HEK293 (cell line): ENCODE results near the gene PAAF1.

Source experiments
- AEBP2 ChIP-seq: fragments of 450-650 bp; formaldehyde crosslinking; IDR thresholded peaks from 2 replicates; pipeline ENCODE4 v1.5.1; 2016; ENCODE audit warnings: missing biosample characterization, missing genetic modification characterization, borderline replicate concordance
- CTCF ChIP-seq: fragments of 450-650 bp; formaldehyde crosslinking; IDR thresholded peaks from 2 replicates; pipeline ENCODE4 v1.5.1; 2016; ENCODE audit warnings: missing biosample characterization, missing genetic modification characterization
- FEZF1 ChIP-seq: fragments of 450-650 bp; formaldehyde crosslinking; IDR thresholded peaks from 2 replicates; pipeline ENCODE4 v1.5.1; 2016; ENCODE audit warnings: missing biosample characterization, missing genetic modification characterization
- MEIS1 ChIP-seq: sonication (generic); formaldehyde crosslinking; IDR thresholded peaks from 2 replicates; pipeline ENCODE4 v1.8.1; 2022; ENCODE audit warnings: missing genetic modification reagents, mild to moderate bottlenecking, borderline replicate concordance
- OSR2 ChIP-seq: fragments of 450-650 bp; formaldehyde crosslinking; IDR thresholded peaks from 2 replicates; pipeline ENCODE4 v1.5.1; 2016; ENCODE audit warnings: missing biosample characterization, missing genetic modification characterization
- REST ChIP-seq: fragments of 450-650 bp; formaldehyde crosslinking; IDR thresholded peaks from 2 replicates; pipeline ENCODE4 v1.5.1; 2016; ENCODE audit warnings: missing biosample characterization, missing genetic modification characterization
- SP2 ChIP-seq: fragments of 450-650 bp; formaldehyde crosslinking; IDR thresholded peaks from 2 replicates; pipeline ENCODE4 v1.5.1; 2016; ENCODE audit warnings: missing biosample characterization, missing genetic modification characterization
- ZBTB21 ChIP-seq: fragments of 450-650 bp; formaldehyde crosslinking; IDR thresholded peaks from 2 replicates; pipeline ENCODE4 v1.5.1; 2017; ENCODE audit warnings: missing biosample characterization, missing genetic modification characterization
- ZFP41 ChIP-seq: fragments of 450-650 bp; formaldehyde crosslinking; IDR thresholded peaks from 2 replicates; pipeline ENCODE4 v1.5.1; 2016; ENCODE audit warnings: missing biosample characterization, missing genetic modification characterization, borderline replicate concordance
- ZNF2 ChIP-seq: fragments of 450-650 bp; formaldehyde crosslinking; IDR thresholded peaks from 2 replicates; pipeline ENCODE4 v1.5.1; 2016; ENCODE audit warnings: missing biosample characterization, missing genetic modification characterization
- ZNF350 ChIP-seq: fragments of 450-650 bp; formaldehyde crosslinking; IDR thresholded peaks from 2 replicates; pipeline ENCODE4 v1.5.0; 2017; ENCODE audit warnings: missing biosample characterization, mild to moderate bottlenecking, missing genetic modification characterization
- ZNF362 ChIP-seq: fragments of 450-650 bp; formaldehyde crosslinking; IDR thresholded peaks from 2 replicates; pipeline ENCODE4 v1.5.1; 2016; ENCODE audit warnings: missing biosample characterization, missing genetic modification characterization
- ZNF423 ChIP-seq: fragments of 450-650 bp; formaldehyde crosslinking; IDR thresholded peaks from 2 replicates; pipeline ENCODE4 v1.5.1; 2016; ENCODE audit warnings: missing biosample characterization, missing genetic modification characterization
- ZSCAN5A ChIP-seq: fragments of 450-650 bp; formaldehyde crosslinking; IDR thresholded peaks from 2 replicates; pipeline ENCODE4 v1.5.1; 2016; ENCODE audit warnings: missing biosample characterization, missing genetic modification characterization

- TF ChIP-seq CTCF (tag by site-specific recombination) (no peak), ZFP41 (no peak), ZNF423 (tag by site-specific recombination) (no peak), MEIS1 (CRISPR knock-in tag) (no peak), OSR2 (tag by site-specific recombination) (no peak), ZNF2 (tag by site-specific recombination) (no peak), ZBTB21 (tag by site-specific recombination) (no peak), ZNF350 (no peak), REST (tag by site-specific recombination) (no peak), ZNF362 (no peak), ZSCAN5A (tag by site-specific recombination) (no peak), SP2 (tag by site-specific recombination) (no peak), FEZF1 (tag by site-specific recombination) (no peak), AEBP2 (tag by site-specific recombination) (no peak)
These were observed 38.2 kb upstream of the PAAF1 start for GRCh38 chr11:73838443-73839122.
